COLO668 (cell line): ENCODE data around the gene NFYC.
"Not testable (repeated sequence)": the region's sequence is repeated elsewhere in the genome, so short reads cannot be mapped to it uniquely, and the experiment has no call there.

Source experiments
- DNase-seq: peaks from one replicate; lab custom pipeline; 2025; ENCODE audit not compliant: unreplicated experiment; lab: John Stamatoyannopoulos, UW

The NFYC gene

DNA sequence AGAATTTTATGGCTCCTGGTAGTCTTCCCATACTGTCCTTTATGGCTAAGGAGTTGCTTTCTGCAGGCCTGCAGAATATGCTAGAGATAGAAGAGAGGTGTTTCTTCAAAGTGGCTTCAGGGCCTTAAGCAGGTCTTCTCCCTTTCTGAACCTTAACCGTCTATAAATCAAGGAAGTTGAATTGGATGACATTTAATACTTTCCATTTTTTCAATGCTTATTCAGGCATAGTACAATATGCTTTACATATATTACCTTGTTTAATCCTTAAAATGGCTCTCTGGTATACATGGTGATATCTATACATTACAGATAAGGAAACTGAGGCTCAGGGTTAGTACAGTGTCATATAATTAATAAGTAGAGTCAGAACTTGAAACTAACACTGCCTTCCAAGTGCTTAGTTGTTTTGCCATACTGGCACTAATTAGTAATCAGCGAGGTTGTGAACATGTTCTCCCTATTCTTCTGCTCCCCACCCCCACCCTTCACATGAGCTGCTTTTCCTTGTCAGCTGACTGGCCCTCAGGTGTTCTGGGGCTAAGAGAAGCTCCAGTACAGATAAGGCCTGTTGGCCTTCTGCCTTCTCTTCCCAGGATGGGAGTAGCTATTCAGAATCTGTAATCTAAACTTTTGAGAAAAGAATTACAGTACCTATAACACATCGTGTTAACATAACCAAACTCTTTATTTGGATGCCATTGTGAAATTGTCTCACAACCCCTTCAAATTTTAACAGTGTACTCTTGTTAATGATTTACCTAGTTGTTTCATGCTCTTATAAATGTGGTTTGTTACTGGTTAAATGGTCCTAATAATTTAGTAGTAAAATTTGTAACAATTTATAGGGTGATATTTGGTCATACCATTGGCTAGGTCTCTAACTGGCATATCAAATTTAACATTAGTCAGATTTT lies 13.6 kb downstream of the NFYC start:
- no peak for DNase-seq

DNA sequence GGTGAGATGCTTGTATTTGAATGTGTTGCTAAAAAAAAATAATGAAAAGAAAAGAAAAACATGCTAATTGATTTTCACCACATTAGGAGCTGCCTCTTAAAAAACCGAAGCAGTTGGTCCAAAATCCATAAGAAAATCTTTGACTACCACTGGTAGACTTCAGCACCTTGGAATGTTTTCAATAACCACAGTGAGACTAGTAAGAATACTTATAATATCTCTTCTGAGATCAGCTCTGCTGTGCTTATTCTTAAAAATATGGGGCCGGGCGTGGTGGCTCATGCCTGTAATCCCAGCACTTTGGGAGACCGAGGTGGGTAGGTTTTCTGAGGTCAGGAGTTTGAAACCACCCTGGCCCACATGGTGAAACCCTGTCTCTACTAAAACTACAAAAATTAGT lies 15.1 kb downstream of the NFYC start:
- DNase-seq: no peak

DNA sequence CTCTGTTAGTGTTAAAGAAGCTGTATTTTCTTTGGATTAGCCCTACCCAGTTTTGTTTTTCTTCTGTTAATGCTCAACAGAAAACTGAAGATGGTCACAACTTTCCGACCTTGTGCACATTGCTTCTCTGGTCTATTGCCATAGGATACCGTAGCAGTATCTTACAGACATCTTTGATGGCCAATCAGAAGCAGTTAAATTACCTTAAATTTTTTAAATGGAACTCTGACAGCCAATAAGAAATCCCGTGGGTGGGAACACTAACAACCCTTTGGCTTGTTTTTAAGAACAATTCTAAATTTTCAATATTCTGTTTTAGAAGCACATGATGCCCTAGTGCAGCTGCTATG lies 17.2 kb downstream of the NFYC start:
- no peak for DNase-seq

DNA sequence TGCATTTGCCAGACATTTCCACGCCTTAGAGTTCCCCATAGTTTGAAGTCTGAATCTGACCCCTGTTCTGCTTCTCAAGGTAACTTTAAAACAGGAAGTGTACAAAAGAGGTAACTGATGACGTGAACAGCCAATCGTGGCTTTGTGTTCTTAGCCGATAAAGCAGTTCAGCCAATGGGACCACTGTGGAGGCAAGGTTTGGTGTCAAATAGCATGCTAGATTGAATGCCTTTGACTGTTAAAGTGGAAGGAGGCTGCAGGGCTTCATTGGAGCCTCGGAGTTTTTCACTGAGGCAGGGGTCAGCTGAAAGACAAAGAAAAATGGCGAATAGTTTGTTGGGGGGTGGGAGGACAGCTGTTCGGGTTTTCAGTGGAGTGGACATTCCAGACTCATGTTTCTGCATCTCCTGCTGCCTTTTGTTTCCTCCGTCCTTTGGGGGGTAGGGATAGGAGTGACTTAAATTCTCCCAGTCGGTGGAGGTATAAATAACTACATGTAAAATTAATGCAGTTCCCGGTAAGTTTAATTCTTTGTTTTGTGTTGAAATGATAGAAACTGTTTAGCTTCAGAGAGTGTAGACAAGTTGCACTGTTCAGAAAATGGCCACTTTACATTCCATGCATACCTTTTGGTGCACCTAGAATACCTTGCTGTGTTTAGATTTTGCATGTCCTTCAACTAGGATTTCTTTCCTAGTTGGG lies 17.7 kb downstream of the NFYC start:
- no peak for DNase-seq

DNA sequence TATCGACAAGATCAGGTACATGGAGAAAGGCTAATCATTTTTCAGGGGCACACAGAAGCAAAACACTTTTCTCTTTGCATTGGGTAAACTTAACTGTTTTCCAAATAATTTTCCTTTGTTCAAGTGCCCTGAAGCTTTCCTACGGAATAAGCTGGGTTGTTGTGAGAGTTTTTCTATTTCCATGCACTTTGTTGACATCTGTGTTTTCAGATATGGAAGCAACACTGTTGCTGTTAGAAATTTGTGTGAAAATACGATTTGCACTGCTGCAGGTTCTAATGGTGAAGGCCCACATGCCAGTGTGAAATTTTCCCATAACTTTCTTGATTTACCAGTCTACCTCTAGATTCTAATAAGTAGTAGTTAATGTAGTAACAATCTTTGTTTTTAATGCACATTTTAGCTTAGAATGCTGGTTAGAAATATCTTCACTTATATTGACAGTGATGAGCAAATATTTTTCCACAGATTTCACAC lies 18.3 kb downstream of the NFYC start:
- no peak for DNase-seq

DNA sequence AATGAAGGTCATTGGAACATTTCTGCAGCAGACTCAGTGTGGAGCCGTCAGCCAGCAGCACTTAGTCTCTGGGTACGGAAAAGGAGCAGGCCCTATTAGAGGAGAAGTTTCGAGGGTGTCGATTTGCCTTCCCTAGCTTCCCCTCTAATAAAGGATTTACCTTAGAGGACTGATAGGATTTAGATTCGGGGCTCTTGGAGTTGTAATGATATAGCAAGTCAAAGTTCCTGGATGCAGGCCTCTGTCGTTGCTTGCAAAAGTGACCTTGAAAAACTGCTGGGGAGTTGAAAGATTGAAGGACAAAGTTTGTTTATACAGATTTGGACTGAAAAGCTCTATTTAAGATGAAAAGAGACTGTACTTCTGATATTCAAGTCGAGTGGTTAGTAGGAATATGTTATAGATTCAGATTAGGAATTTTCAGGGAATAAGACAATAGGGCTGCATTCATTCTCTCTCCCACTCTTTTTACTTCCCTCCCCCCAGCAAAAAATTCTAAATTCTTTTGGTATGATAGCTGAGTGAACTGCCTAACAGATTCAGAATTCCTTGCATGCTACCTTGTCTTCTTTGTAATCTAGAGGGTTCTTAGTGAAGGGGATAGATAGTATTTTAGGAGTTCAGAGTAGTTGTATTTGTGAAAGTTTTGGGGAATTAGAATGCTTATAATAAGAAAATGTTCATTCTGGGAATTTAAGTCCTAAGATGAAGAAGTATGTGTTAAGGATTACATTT lies 19.2 kb downstream of the NFYC start:
- no peak for DNase-seq

DNA sequence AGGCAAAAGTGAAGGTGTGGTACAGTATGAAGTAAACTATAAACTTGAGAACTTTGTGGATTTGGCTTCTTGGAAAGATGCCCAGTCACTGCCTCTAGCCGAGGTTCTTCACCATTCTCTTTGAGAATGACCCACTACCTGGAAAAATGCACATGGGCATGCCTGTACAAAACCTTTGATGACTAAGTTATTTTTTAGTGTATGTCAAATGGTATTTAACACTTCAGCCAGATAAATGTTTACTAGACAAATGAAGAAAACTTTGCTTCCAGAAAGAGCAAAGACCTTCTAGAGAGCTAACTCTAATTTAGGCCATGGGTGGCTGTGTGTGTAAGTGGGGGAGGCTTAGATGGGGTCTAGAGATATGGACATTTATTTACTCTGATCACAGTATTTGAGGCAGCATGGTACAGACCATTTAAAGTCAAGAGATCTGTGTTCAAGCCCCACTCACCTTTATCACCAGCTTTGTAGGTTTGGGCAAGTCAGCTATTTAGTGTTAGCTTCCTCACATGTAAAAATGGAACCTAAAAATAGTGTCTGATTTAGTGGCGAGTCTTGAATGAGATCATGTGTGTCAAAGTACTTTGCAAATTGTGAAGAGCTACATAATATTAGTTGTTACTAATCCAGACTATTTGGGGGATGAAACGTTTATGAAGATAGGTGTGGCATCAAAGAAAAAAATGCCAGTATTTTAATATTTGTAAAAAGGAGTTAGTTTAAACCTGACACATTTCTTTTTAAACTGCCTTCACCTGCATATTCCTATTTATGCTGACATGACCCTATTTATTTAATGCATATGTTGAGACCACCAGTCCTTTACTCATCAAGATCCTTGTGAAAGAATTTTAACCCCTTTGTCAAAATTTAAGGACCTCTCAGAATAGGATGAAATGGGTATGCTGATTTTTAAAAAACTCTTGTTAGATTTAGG lies 20.2 kb downstream of the NFYC start:
- DNase-seq: no peak

DNA sequence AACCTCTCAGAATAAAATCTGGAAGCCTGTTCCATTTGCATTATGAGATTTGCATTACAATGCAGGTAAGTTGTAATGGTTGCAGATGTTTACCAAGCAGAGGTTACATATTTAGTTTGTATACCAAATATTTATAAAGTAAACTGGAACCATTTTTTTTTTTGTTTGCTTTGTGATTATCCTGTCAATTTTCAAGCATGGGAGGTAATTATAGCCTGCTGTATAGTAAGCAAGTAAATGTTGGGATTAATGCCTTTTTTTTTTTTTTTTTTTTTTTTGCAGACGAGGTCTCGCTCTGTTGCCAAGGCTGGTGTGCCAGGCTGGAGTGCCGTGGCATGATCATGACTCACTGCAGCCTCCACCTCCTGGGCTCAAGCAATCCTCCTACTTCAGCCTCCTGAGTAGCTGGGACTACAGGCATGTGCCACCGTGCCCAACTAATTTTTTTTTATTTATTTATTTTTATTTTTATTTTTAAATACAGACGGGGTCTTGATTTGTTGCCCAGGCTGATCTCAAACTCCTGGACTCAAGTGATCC lies 21.0 kb downstream of the NFYC start:
- no peak for DNase-seq

DNA sequence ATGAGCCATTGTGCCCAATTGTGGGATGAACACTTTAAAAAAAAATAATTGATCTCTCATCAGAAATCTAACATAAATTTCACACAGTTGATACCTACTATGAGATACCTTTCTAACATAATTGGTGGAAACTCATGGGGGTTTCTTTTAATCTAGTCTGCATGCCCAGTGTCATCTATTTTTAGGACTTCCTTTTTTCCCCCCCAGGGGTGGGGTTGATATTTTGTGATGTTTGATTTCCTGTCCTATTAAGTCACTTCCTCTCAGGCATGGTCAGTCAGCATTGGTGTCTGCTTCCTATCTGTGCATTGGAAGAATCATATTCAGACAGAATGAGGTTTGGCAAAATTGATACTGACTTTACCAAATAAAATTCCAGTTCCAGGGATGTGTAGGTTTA lies 21.5 kb downstream of the NFYC start:
- DNase-seq: no peak

DNA sequence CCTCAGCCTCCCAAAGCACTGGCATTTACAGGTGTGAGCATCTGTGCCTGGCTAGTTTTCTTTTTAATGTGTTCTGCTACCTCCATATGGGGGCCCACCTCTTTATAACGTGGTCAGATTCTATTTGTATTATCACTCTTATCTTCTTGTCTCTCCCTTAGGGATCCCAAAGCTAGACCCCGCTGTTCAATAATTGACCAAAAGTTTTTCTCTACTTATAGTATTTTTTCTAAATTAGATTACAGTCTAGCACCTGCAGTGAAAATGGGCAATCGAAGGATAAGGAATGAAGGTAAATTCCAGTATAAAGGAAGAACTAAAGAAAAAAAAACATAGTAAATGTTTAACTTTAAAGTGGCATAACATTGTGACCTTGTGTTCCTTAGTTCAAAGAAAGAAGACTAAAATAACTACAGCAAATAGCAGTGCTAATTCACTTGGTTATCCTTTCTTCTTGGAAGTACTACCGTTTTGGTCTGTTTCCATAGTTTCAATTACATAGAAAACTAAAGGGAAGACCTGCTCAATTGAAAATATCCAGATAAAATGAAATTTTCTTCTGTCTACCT lies 24.1 kb downstream of the NFYC start:
- DNase-seq: no peak

DNA sequence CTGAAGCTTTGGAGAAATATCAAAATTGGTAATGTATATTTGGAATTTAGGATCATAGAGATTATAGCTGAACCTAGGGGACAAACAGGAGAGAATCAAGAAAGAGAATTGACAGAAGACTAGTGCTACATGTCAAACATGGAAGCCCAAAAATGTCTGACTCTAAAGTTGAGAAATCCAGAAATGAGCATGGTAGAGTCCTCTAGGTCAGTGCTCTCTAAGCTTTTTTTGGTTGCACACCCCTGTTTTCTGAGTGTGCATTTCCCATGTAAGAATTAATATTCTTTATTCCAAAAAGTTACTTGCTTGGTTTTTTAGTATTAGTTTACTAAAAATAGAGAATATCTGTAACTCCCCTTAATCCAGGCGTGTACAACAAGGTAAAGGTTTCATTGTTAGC lies 25.6 kb downstream of the NFYC start:
- no peak for DNase-seq

DNA sequence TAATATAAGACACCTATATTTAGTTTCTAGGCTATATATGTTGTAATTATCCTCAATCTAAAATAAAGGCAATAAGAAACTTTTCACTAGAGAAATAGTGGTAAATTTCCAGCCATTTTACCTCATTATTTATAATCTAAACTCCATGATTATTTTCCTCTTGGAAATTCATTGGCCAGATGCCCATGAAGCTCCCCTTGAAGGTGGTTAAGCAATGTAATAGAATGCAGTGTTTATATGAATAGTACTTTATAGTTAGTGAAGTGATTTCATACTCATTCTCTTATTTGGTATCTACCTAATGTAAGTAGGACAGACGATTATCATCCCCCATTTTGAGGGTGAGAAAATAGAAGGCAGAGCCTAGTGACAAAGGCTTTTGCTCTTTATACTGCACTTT lies 26.5 kb downstream of the NFYC start:
- no peak for DNase-seq

DNA sequence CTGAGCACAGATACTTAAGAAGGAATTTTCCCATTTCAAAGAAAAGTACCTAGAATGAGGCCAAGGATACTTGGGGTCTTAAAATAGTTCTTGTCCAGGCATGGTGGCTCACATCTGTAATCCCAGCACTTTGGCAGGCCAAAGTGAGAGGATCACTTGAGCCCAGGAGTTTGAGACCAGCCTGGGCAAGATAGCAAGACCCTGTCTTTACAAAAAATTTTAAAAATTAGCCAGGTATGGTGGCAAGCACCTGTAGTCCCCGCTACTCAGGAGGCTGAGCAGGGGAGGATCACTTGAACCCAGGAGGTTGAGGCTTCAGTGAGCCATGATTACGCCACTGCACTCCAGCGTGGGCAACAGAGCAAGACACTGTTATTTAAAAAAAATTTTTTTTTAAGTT lies 29.0 kb downstream of the NFYC start:
- DNase-seq: no peak

DNA sequence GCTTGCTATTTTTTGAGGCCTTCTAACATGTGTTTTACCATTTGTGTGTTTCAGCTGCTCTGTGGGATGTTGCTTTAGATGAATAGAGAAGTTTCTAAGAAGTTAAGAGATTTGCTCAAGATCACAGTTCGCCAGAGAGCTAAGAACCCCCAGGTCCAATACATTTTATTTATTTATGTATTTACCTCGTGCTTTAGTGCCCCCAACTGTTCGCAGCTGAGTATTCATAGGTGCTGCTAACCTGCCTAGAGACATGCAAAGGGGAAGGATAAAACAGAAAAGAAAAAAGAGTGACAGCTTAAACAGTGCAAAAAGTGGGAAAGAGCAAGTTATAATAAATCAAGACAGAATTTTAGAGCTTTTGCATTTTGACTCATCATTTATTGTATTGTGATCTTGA lies 31.1 kb downstream of the NFYC start:
- DNase-seq: no peak

DNA sequence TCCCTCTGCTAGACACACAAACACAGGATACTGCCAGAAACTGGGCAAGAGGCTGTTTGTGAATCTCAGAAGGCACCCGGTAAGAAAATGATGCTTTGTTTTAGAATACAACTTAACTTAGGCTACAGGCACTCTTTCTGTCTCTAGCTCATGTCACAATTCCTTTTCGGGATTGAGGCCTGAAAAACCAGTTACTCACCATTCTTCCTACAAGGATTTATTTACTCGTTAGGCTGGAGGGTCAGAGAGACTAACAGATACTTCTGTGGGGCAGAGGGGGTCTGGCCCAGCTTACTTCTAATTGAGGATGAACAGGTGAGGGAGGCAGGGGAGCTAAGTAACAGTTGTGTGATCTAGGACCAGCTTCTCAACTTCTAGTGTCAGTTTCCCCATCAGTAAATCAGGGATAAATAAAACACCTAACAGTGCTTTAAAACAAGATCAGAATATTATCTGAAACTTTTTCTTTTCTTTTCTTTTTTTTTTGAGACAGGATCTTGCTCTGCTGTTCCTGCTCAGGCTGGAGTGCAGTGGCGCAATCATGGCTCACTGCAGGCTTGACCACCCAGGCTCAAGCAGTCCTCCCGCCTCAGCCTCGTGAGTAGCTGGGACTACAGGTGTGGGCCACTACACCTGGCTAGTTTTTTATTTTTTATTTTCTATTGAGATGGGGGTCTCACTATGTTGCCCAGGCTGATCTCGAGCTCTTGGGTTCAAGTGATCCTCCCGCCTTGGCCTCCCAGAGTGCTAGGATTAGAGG lies 31.9 kb downstream of the NFYC start:
- no peak for DNase-seq

DNA sequence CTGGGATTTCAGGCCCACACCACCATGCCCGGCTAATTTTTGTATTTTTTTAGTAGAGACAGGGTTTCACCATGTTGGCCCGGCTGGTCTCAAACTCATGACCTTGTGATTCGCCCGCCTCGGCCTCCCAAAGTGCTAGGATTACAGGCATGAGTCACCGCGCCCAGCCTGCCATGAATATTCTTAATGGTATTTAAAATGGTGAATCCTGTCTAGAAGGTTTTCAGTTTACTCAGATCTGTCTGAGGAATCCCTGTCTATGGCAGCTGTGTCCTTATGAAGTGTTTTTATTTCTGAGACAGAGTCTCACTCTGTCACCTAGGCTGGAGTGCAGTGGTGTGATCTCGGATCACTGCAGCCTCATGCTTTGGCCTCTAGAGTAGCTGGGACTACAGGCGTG lies 36.2 kb downstream of the NFYC start:
- not testable (repeated sequence) for DNase-seq

DNA sequence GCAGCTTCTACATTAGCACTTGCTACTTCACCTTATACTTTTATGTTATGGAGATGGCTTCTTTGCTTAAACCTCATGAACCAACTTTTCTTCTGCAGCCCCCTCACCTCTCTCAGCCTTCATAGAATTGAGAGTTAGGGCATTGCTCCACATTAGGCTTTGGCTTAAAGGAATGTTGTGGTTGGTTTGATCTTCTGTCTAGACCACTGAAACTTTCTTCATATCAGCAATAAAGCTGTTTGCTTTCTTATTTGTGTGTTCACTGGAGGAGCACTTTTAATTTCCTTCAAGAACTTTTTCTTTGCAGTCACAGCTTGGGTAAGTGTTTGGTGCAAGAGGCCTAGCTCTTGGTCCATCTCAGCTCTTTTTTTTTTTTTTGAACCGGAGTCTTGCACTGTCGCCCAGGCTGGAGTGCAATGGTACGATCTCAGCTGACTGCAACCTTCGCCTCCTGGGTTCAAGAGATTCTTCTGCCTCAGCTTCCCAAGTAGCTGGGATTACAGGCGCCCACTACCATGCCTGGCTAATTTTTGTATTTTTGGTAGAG lies 37.9 kb downstream of the NFYC start:
- DNase-seq: not testable (repeated sequence)

DNA sequence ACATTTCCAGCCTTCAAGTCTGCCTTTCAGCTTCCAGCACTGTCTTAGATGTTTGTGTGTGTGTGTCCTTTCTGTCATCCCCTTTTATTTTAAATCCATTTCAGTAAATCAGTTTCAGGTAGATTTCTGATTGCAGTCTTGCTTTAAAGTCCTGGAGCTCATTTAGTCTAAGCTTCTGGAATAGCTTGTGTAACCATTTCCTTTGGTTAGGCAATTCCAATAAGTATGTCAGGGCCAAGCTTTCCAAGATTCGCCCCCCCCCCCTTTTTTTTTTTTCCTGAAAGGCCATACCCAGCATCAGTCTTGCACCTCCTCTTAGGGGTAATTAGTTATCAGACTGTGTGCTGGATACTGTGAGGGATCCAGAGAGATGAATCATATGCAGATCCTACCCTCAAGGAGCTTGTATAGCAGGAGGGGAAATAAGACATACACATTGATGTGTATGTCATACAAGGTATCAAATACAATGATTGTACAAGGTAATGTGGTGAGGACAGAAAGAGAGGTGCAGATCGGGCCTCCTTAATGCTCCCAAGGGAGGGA lies 41.3 kb downstream of the NFYC start:
- DNase-seq: no peak
